Islet of Langerhans (tissue), 1 donor: ENCODE measurements around the gene MRPS14.

Experiments used
- FAIRE-seq: peaks from one replicate; lab custom pipeline; 2011; peaks lifted over from hg19 to GRCh38; lab: Jason Lieb, UNC

Gene MRPS14

DNA sequence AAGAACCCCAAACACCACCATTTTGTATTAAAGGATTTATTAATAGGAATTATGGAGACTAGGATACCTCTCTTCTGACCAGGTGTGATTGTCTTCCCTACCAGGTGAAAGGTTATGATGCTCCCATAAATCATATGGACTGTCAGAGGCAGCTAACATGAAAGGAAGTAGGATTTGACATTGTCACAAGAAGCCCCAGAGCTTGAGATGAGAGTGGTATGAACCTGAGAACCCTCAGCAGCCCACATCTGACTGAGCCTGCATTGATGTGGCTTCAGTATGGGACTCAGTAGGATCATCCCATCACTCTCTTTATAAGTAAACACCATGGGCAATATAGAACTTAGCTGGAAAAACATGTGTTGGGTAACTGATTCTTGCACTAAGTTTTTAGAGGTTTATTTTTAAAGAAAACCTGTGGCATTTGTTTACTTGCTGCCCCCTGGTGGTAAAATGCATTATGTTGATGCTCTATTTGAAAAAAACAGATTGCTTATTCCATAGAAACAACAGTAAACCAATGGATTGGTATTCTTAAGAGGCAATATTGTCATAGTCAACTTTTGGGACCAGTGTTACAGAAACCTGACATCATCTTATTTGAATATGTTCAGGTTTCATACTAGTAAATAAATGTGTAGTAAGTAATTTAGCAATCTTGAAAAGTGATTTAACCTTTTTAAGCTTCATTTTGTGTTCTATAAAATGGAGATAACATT lies 40.1 kb downstream of the MRPS14 start:
- peak; percentile 55 for FAIRE-seq

GRCh38 chr1:174976436-174977108 lies 46.7 kb downstream of the MRPS14 start:
- FAIRE-seq = peak; percentile 30

DNA sequence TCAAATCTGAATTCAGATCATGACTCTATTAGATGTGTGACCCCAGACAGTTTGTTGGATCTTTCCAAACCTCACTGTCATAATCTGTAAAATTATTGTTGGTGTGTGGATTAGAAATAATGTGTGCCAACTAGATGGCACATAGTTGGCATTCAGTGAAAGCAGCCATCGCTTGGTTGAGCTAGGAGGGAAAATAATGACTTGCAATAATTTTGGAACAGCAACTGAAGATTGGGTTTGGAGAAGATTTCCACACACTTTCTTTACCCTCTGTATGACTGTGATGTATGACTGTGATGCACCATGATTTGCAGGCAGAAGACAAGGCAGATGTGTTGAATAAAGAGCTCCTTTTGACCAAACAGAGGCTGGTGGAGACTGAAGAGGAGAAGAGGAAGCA lies 47.5 kb downstream of the MRPS14 start:
- no peak for FAIRE-seq

DNA sequence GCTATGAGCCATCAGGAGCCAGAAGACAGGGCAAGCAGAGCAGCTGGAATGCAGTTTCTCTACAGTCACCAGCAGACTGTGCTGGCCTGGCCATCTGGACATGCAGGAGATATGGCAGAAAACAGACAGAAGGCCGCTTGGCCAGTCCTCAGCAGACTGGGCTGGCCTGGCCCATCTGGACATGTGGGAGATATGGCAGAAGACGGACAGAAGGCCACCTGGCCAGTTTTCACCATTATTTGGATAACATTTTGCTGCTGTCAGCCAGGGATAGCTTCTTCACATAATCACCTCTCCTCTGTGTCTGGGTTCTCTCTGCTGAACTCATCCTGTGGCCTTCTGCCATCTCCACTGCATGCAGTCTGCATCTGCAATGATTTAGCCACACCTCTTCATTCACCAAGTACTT lies 48.5 kb downstream of the MRPS14 start:
- FAIRE-seq = no peak

DNA sequence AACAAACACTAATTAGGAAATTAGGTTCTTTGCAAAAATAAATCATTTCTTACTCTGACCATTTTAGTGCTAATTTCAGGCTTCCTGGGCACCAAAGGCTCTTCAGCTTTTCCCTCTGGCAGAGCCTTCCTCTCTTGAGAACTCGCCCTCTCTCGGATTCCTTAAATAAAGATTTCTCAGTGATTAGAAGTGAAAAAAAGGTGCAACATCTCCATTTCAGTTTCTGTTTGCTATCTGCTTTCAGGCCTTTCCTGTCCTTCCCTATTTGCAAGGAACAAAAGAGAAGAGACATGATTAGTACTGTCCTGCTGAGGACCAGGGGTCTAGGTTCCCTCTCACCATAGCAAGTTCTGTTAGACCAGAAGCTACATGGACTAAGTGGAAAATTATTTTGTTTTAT lies 51.3 kb downstream of the MRPS14 start:
- no peak for FAIRE-seq

DNA sequence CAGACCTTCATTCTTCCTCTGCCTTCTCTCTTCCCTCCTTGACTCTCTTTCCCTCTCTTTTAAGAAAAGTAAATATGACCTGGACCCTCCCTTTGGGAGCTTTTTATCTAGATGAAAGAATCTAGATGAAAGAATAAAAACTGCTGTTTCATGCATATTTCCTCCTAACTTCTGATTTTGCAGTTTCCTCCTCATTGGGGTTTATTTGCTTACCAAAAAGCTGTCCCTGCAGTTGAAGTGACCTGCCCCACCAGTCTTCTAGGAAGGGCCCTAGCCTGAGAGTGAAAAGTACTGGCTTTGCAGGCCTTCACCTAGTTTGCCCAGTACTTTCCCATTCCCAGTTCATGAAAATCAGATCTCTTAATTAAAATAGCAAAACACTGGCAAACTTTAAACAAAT lies 51.8 kb downstream of the MRPS14 start:
- FAIRE-seq = no peak

- FAIRE-seq = no peak
These were observed 53.2 kb downstream of the MRPS14 start for GRCh38 chr1:174969977-174970376.

DNA sequence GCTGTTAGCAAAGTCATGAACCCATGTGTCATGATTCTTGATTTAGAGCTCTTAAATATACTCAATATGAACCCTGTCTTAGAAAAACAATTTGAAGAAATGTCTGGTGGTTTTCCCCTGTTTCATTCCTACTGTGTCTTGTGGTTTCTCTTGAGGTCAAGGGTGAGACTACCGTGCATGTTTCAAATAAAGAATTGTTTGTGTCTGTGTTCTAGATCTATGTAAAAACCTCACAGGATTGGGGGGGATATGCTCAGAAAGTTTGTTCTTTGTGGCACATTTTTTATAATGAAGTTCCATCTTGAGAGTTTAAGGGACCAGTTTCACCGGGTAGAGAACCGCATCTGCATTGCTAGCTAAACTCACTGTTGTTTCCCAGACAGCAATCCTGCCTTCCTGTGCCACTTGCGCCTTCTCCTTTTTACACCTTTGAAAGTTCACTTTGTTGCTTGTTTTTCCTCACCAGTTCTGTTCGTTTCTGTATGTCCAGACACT lies 54.4 kb downstream of the MRPS14 start:
- no peak for FAIRE-seq

- peak; percentile 53 for FAIRE-seq
These were observed 55.1 kb downstream of the MRPS14 start for GRCh38 chr1:174967845-174968705.

- FAIRE-seq = no peak
These were observed 57.1 kb downstream of the MRPS14 start for GRCh38 chr1:174966008-174966572.

- FAIRE-seq = no peak
These were observed 57.7 kb downstream of the MRPS14 start for GRCh38 chr1:174965362-174966007.

DNA sequence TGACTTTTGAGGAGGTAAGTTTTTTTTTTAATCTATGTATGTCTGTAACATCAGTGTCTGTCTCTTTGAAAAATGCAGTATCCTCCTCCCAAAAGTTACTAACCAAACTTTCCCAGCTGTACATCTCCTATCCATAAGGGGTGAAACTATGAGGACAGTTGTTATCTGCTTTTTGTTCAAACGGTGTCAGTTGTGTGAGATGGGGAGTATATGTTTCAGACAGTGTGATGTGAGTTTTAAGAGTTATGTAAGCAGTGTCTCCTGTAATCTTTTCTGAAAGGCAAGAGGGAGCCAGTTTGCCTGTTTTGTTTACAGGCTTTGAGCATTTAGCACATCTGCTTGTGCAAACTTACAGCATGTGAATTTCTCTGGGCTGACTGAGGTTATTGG lies 58.3 kb downstream of the MRPS14 start:
- no peak for FAIRE-seq

GRCh38 chr1:174964261-174964971 lies 58.8 kb downstream of the MRPS14 start:
- FAIRE-seq = no peak

DNA sequence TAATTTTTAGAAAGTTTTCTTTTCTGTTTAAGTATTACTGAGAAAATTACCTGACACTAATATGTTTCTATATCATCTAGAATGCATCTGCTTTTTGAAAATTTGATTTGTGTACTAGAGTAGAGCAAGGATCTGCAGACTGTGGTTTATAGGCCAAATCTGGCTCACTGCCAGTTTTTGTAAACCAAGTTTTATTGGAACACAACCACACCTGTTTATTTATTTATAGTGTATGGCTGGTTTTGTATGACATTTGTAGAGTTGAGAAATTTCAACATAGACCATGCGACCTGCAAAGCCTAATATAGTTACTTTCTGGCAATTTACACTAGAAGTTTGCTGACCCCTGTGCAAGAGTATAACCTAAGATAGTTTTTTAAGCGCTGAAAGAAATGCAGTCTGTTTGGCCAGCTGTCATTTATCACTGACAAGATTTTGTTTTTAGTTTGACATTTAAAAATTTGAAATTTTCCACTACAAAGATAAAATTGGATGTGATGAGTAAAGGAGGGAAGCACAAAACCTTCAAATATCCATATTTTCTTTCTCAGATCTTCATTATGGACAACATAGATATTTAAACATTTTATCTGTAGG lies 59.6 kb downstream of the MRPS14 start:
- FAIRE-seq = no peak
